Measurements from ENCODE around the gene LGALS7.
"Not testable (repeated sequence)": the region's sequence is repeated elsewhere in the genome, so short reads cannot be mapped to it uniquely, and the experiment has no call there.

LGALS7 gene

DNA sequence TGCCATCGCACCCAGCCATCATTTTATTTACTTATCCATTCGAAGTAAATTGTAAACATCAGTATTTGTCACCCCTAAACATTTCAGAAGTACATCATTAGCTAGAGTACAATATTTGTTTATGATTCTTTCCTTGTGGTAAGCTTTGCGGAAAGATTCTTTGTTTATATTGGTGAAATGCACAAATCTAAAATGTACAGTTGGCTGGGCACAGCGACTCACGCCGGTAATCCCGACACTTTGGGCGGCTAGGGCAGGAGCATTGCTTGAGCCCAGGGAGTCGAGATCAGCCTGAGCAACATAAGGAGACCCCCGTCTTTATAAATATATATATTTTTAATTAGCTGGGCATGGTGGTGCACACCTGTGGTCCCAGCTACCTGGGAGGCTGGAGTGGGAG lies 25.8 kb upstream of the LGALS7 start:
- no peak for DNase-seq

GRCh38 chr19:38797781-38798180 lies 24.5 kb upstream of the LGALS7 start:
- not testable (repeated sequence) for DNase-seq

GRCh38 chr19:38796154-38796553 lies 22.8 kb upstream of the LGALS7 start:
- no peak for DNase-seq

DNA sequence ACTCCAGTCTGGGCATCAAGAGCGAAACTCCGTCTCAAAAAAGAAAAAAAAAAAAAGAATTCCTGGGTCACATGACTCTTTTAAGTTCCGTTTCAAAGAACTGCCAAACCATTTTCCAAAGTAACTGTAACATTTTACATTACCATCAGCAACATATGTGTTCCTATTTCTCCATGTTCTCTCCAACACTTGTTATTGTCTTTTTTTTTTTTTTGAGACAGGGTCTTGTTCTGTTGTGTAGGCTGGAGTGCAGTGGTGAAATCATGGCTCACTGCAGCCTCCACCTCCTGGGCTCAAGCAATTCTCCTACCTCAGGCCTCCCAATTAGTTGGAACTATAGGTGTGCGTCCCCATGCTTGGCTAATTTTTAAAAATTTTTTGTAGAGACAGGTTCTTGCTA lies 22.2 kb upstream of the LGALS7 start:
- DNase-seq, result no peak

GRCh38 chr19:38793671-38794070 lies 20.4 kb upstream of the LGALS7 start:
- DNase-seq, result no peak

DNA sequence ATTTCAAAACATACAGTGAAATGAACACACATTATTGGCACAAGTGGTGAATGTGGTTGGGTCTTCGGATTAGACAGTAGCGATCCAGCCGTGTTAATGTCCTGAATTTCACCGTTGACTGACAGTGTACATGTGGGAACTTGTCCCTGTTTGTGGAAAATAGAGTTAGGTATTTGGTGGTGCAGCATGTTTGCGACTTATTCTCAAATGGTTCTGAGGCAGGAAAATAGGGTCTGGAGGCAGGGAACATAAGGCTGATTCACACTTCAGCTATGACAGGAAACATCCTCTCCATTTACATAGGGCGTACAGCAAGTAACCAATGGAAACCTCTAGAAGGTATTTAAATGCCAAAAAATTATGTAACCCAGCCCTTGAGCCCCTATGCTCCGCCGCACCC lies 19.9 kb upstream of the LGALS7 start:
- DNase-seq, result no peak

- DNase-seq, result peak; percentile 43
Observed at GRCh38 chr19:38792250-38793111, 19.2 kb upstream of the LGALS7 start.

- not testable (repeated sequence) for DNase-seq
Observed at GRCh38 chr19:38791451-38792064, 18.2 kb upstream of the LGALS7 start.

DNA sequence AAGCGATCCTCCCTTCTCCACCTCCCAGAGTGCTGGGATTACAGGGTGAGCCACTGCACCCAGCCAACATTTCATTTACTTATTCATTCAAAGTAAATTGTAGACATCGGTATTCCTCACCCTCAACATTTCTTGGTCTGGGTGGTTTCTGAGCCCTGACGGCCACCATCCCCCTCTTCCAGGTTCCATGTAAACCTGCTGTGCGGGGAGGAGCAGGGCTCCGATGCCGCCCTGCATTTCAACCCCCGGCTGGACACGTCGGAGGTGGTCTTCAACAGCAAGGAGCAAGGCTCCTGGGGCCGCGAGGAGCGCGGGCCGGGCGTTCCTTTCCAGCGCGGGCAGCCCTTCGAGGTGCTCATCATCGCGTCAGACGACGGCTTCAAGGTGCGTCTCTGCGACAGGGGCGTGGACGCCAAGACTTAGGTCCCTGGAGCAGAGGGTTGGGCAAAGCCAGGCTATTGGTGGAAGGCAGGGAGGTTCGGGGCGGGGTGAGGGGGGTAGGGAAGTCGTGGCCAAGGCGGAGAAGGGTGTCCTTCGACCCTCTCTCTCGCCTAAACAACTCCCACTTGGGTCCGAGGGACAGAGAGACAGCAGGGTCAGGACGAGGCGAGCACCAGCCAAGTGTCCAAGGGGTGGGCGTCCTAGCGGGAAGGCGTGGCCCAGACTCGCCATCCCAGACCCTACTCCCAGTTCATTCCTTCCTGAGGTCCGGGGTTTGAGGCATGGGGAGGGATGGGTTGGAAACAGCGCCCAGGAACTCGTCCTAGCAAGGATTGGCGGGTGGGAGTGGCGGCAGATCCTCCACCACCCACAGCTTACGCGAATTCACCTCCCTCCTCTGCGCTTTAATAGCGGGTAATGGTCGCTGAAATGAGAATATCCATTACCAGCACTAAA lies 17.4 kb upstream of the LGALS7 start:
- DNase-seq, result not testable (repeated sequence)

DNA sequence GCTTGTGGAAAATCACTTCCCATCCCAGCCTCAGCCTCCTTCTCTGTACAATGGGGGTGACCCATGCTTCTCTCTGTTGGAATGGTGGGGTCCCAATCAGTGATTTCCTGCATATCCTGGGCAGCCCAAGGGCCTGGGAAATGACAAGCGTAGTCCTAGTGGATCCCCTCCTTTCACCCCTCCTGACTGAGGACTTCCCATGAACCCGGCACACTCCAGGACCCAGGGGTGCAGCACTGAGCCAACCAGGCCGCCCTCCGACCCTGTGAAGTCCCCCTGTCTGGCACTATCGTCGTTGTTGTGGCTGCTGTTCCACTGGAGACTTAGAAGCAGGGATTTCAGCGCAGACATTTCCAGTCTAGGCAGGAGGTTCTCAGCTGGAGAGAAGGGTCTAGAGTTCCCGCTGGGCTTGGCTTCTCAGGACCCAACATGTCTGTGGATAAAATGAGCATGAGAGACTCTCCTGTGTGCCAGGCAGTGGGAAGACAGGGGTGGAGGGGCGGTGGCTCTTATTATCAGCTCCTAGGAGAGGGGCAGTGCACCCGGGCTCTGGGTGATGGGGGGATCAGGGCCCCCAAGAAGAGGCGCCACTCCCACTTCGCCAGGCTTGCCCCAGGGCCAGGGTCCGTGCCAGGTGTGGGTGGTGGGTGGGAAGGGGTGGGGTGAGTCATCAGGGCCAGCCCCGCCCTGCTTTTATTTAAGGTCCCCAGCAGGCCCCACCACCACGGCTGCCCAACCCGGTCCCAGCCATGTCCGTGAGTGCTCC lies 15.3 kb upstream of the LGALS7 start, which contains the start of gene LGALS7B:
Gene LGALS7B, plus strand, starts transcription at position 723 of the 766 bp plus-strand sequence. Its CDS starts 27 bp downstream, at position 750.
- DNase-seq, result no peak

DNA sequence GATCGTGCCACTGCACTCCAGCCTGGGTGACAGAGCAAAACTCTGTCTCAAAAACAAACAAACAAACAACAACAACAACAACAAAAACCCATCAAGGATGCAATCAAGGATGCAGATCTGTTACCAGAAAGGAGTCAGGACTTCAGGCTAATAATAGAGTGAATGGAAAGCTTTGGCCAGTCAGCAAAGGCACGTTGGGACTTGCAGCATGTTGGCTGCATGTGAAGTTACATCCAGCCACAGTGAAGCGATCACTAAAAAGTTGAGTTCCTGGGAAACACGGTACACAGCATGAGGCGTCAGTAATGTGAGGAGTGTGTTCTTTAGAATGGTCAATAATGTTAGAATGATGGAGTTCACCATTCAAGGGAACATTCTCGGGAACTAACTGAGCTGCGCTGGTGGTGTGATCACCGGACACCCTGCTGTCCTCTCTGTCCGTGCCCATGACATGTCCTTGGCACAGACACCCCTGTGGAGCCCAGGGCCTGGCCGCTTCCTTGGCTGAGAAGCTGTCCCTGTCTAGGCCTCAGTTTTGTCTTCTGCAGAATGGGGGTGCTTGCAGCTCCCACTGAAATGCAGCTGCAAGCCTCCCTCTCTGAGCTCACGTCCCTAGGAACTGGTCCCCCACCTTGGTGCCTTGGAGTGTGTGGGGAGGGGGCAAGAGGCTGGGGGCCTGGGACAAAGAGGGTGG lies 13.4 kb upstream of the LGALS7 start:
- DNase-seq, result no peak

DNA sequence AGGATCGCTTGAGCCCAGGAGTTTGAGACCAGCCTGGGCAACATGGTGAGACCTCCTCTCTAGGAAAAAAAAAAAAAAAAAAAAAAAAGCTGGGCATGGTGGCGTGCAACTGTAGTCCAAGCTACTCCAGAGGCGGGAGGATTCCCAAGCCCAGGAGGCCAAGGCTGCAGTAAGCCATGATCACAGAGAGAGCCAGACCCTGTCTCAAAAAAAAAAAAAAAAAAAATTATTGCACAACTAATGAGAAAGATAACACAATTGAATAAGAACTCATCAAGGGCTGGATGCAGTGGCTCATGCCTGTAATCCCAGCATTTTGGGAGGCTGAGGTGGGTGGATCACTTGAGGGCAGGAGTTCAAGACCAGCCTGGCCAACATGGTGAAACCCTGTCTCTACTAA lies 12.7 kb upstream of the LGALS7 start:
- DNase-seq, result not testable (repeated sequence)

- DNase-seq, result no peak
Observed at GRCh38 chr19:38785187-38785699, 11.9 kb upstream of the LGALS7 start.

- DNase-seq, result no peak
Observed at GRCh38 chr19:38784224-38784623, 10.9 kb upstream of the LGALS7 start.

GRCh38 chr19:38782212-38782611 lies 8.9 kb upstream of the LGALS7 start:
- not testable (repeated sequence) for DNase-seq

GRCh38 chr19:38781058-38781457 lies 7.7 kb upstream of the LGALS7 start:
- DNase-seq, result no peak

- DNase-seq, result no peak
Observed at GRCh38 chr19:38780443-38780842, 7.1 kb upstream of the LGALS7 start.

DNA sequence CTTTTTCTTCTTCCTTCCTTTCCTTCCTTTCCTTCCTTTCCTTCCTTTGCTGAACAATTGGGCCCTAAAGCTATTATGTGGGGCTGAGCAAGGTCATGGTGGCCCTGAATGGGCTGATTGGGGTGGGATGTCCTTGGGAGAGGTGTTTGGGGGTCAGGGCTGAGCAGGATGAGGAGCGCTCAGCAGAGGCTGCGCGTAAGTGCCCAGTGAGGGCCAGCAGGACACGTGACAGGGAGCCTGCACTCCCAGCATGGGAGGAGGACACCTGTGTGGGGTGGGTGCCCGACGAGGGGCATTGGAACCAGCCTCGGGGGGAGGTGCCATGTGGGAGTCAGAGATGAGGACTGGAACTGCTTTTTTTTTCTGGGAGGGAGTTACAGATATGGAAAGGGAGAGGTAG lies 5.4 kb upstream of the LGALS7 start:
- no peak for DNase-seq

- no peak for DNase-seq
Observed at GRCh38 chr19:38774181-38774950, 1.0 kb upstream of the LGALS7 start.

DNA sequence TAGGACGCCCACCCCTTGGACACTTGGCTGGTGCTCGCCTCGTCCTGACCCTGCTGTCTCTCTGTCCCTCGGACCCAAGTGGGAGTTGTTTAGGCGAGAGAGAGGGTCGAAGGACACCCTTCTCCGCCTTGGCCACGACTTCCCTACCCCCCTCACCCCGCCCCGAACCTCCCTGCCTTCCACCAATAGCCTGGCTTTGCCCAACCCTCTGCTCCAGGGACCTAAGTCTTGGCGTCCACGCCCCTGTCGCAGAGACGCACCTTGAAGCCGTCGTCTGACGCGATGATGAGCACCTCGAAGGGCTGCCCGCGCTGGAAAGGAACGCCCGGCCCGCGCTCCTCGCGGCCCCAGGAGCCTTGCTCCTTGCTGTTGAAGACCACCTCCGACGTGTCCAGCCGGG lies 1.7 kb downstream of the LGALS7 start:
- not testable (repeated sequence) for DNase-seq

DNA sequence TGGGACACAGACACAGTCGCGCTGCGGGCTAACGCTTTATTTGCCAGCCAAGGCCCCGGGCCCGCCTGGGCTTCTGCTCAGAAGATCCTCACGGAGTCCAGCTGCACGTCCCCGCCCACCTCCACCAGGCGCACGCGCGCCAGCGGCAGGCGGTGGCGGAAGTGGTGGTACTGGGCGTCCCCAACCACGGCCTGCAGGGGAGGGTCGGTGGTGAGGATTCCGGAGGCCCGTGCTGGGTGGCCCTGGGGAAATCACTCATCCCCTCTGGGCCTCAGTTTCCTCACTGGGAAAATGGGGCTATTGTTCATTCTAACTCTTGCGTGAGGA lies 2.4 kb downstream of the LGALS7 start:
- not testable (repeated sequence) for DNase-seq
